H1 (cell line): ENCODE results near the gene WDR35.

Source experiments
- ASH2L ChIP-seq: fragments of 200-600, 300-600 bp; sonication (generic); IDR thresholded peaks from one replicate; pipeline ENCODE4 v1.7.1; 2017; ENCODE audit warnings: low read length
- POLR2A ChIP-seq, 2 experiments: IDR thresholded peaks; 1 replicate in 1 of 2; 2 replicates in 1 of 2; pipeline ENCODE4 v1.6.1; 2011; ENCODE audit warnings: low read depth in 2 of 2, low read length in 2 of 2, mild to moderate bottlenecking in 2 of 2; ENCODE audit errors: control extremely low read depth in 1 of 2
- POLR2AphosphoS5 ChIP-seq: IDR thresholded peaks from 2 replicates; pipeline ENCODE4 v1.6.1; 2011; ENCODE audit warnings: low read depth, low read length
- TF ChIP-seq, protein P1 (sequence below): IDR thresholded peaks from 2 replicates; pipeline ENCODE4 v1.6.1; 2012; ENCODE audit warnings: inconsistent platforms

DNA sequence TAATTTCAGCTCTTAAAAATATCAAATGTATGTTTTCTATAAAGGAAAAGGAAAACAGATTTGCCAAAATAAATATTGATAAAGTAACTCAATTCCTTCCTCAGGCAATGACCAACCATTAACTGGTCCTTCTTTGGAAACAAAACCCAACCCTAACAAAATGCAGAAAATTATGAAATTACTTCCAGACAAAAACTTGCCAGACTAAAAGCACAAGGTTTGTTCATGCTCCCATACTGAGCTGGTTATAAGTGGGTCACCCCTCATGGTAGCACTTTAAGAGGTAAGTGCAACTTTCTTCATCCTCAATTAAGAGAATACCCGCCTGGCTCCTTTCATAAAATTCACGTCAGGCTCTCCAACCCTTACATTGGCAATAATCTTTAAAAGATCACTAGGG, 57.0 kb downstream of the WDR35 start:
- TF ChIP-seq POLR2AphosphoS5 (no peak), POLR2A (IDR thresholded peaks at IDR 0.05; ENCODE audit: control extremely low read depth in 1 of 2, low read depth in 2 of 2, low read length in 2 of 2) (no peak), ASH2L (no peak)
- TF ChIP-seq, protein P1, sequence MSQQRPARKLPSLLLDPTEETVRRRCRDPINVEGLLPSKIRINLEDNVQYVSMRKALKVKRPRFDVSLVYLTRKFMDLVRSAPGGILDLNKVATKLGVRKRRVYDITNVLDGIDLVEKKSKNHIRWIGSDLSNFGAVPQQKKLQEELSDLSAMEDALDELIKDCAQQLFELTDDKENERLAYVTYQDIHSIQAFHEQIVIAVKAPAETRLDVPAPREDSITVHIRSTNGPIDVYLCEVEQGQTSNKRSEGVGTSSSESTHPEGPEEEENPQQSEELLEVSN, result no peak
